ENCODE data around the gene HMGXB3. TPM values are rescaled to one million over a fixed set of nuclear protein-coding genes. Genes with fewer than 3 reads are reported as not detected.

Gene HMGXB3
- polyA plus RNA-seq (2013, experiment 1 of 4): 31.4 TPM
- 34.0 TPM for polyA plus RNA-seq (2013, experiment 2 of 4)
- 24.1 TPM for polyA plus RNA-seq (2013, experiment 3 of 4)
- 23.7 TPM for polyA plus RNA-seq (2013, experiment 4 of 4)

GRCh38 chr5:150000256-150000989 is at the start of gene HMGXB3, which contains the start of gene TIGD6:
TSS of gene HMGXB3 (plus strand) at chr5:150000739. CDS start at chr5:150004853, 4,114 bp downstream.
TSS of gene TIGD6 (minus strand) at chr5:150000654. CDS start at chr5:149996348, 4,306 bp downstream.
- WGBS, 2 experiments: 1% methylated on average over 72 of the region's 72 CpGs

GRCh38 chr5:149951138-149951749 is 49.3 kb upstream of the HMGXB3 start:
- H3K36me3 ChIP-seq (ENCODE audit: control insufficient read depth, insufficient read depth, low read length): no peaks in the 10 kb centered on the region
- H3K9me3 ChIP-seq (ENCODE audit: control insufficient read depth, low read length): no peaks in the 10 kb centered on the region
- WGBS, 2 experiments: 78 to 82% methylated on average over 6 of the region's 6 CpGs
- no peak overlapping the region for H3K4me3 ChIP-seq (ENCODE audit: insufficient read depth, low read depth, low read length)
- H3K4me1 ChIP-seq (ENCODE audit: control insufficient read depth, insufficient read depth, low read length): no peaks in the 10 kb centered on the region
- H3K27ac ChIP-seq (ENCODE audit: insufficient read depth, low read depth, low read length, poor library complexity, severe bottlenecking): no peak overlapping the region
- no peaks in the 10 kb centered on the region for H3K27me3 ChIP-seq (ENCODE audit: control insufficient read depth, insufficient read depth, low read length, poor library complexity, severe bottlenecking)

More at GRCh38 chr5:150000256-150000989, at the start of gene HMGXB3, which contains the start of gene TIGD6:
- peak within 1 kb of the TSS; percentile 69 for H3K27ac ChIP-seq (ENCODE audit: insufficient read depth, low read depth, low read length, poor library complexity, severe bottlenecking)
- H3K9me3 ChIP-seq (ENCODE audit: control insufficient read depth, low read length): no peaks in the 10 kb centered on the region
- H3K36me3 ChIP-seq (ENCODE audit: control insufficient read depth, insufficient read depth, low read length): peaks cover 6% of the 10 kb centered on the region
- H3K4me1 ChIP-seq (ENCODE audit: control insufficient read depth, insufficient read depth, low read length): peaks cover 8% of the 10 kb centered on the region
- H3K27me3 ChIP-seq (ENCODE audit: control insufficient read depth, insufficient read depth, low read length, poor library complexity, severe bottlenecking): no peaks in the 10 kb centered on the region
- H3K4me3 ChIP-seq (ENCODE audit: insufficient read depth, low read depth, low read length): peak within 1 kb of the TSS; percentile 98

- Histone ChIP-seq H3K4me3 (ENCODE audit: insufficient read depth, low read depth, low read length) (no peak overlapping the region), H3K4me1 (ENCODE audit: control insufficient read depth, insufficient read depth, low read length) (no peaks in the 10 kb centered on the region), H3K9me3 (ENCODE audit: control insufficient read depth, low read length) (no peaks in the 10 kb centered on the region), H3K27me3 (ENCODE audit: control insufficient read depth, insufficient read depth, low read length, poor library complexity, severe bottlenecking) (no peaks in the 10 kb centered on the region), H3K27ac (ENCODE audit: insufficient read depth, low read depth, low read length, poor library complexity, severe bottlenecking) (no peak overlapping the region), H3K36me3 (ENCODE audit: control insufficient read depth, insufficient read depth, low read length) (no peaks in the 10 kb centered on the region)
- WGBS, 2 experiments: 94 to 96% methylated on average over 9 of the region's 9 CpGs
These were observed 47.0 kb upstream of the HMGXB3 start for GRCh38 chr5:149953436-149954121.

- H3K9me3 ChIP-seq (ENCODE audit: control insufficient read depth, low read length): no peaks in the 10 kb centered on the region
- WGBS, 2 experiments: 88 to 89% methylated on average over 6 of the region's 6 CpGs
- no peak overlapping the region for H3K27ac ChIP-seq (ENCODE audit: insufficient read depth, low read depth, low read length, poor library complexity, severe bottlenecking)
- no peak overlapping the region for H3K4me3 ChIP-seq (ENCODE audit: insufficient read depth, low read depth, low read length)
- H3K27me3 ChIP-seq (ENCODE audit: control insufficient read depth, insufficient read depth, low read length, poor library complexity, severe bottlenecking): no peaks in the 10 kb centered on the region
- peaks cover under 1% of the 10 kb centered on the region for H3K4me1 ChIP-seq (ENCODE audit: control insufficient read depth, insufficient read depth, low read length)
- H3K36me3 ChIP-seq (ENCODE audit: control insufficient read depth, insufficient read depth, low read length): no peaks in the 10 kb centered on the region
These were observed 45.7 kb upstream of the HMGXB3 start for GRCh38 chr5:149954798-149955197.

- Histone ChIP-seq H3K4me1 (ENCODE audit: control insufficient read depth, insufficient read depth, low read length) (peaks cover 8% of the 10 kb centered on the region), H3K36me3 (ENCODE audit: control insufficient read depth, insufficient read depth, low read length) (no peaks in the 10 kb centered on the region), H3K9me3 (ENCODE audit: control insufficient read depth, low read length) (no peaks in the 10 kb centered on the region), H3K27ac (ENCODE audit: insufficient read depth, low read depth, low read length, poor library complexity, severe bottlenecking) (no peak overlapping the region), H3K27me3 (ENCODE audit: control insufficient read depth, insufficient read depth, low read length, poor library complexity, severe bottlenecking) (peaks cover 7% of the 10 kb centered on the region), H3K4me3 (ENCODE audit: insufficient read depth, low read depth, low read length) (no peak overlapping the region)
- WGBS, 2 experiments: 88 to 90% methylated on average over 5 of the region's 5 CpGs
These were observed 43.9 kb upstream of the HMGXB3 start for GRCh38 chr5:149956685-149957084.

GRCh38 chr5:149957855-149958254 is 42.7 kb upstream of the HMGXB3 start:
- Histone ChIP-seq H3K9me3 (ENCODE audit: control insufficient read depth, low read length) (no peaks in the 10 kb centered on the region), H3K4me3 (ENCODE audit: insufficient read depth, low read depth, low read length) (no peak overlapping the region), H3K4me1 (ENCODE audit: control insufficient read depth, insufficient read depth, low read length) (peaks cover 9% of the 10 kb centered on the region), H3K27ac (ENCODE audit: insufficient read depth, low read depth, low read length, poor library complexity, severe bottlenecking) (no peak overlapping the region), H3K27me3 (ENCODE audit: control insufficient read depth, insufficient read depth, low read length, poor library complexity, severe bottlenecking) (peaks cover 9% of the 10 kb centered on the region), H3K36me3 (ENCODE audit: control insufficient read depth, insufficient read depth, low read length) (no peaks in the 10 kb centered on the region)
- 91% methylated on average over 4 of the region's 4 CpGs for WGBS, 2 experiments

GRCh38 chr5:149959406-149960236 is 40.9 kb upstream of the HMGXB3 start:
- H3K27me3 ChIP-seq (ENCODE audit: control insufficient read depth, insufficient read depth, low read length, poor library complexity, severe bottlenecking): peaks cover 9% of the 10 kb centered on the region
- H3K4me3 ChIP-seq (ENCODE audit: insufficient read depth, low read depth, low read length): peak overlapping the region; percentile 71
- H3K36me3 ChIP-seq (ENCODE audit: control insufficient read depth, insufficient read depth, low read length): no peaks in the 10 kb centered on the region
- WGBS, 2 experiments: 45 to 49% methylated on average over 13 to 14 of the region's 14 CpGs
- peaks cover 9% of the 10 kb centered on the region for H3K4me1 ChIP-seq (ENCODE audit: control insufficient read depth, insufficient read depth, low read length)
- H3K27ac ChIP-seq (ENCODE audit: insufficient read depth, low read depth, low read length, poor library complexity, severe bottlenecking): peak overlapping the region; percentile 84
- H3K9me3 ChIP-seq (ENCODE audit: control insufficient read depth, low read length): no peaks in the 10 kb centered on the region

GRCh38 chr5:149960272-149961185 is 40.0 kb upstream of the HMGXB3 start, which contains the start of gene SLC26A2:
TSS of gene SLC26A2 (plus strand) at chr5:149960758. CDS start at chr5:149977653, 16,895 bp downstream.
- Histone ChIP-seq H3K27me3 (ENCODE audit: control insufficient read depth, insufficient read depth, low read length, poor library complexity, severe bottlenecking) (peaks cover 9% of the 10 kb centered on the region), H3K4me1 (ENCODE audit: control insufficient read depth, insufficient read depth, low read length) (peaks cover 9% of the 10 kb centered on the region), H3K36me3 (ENCODE audit: control insufficient read depth, insufficient read depth, low read length) (no peaks in the 10 kb centered on the region), H3K9me3 (ENCODE audit: control insufficient read depth, low read length) (no peaks in the 10 kb centered on the region), H3K4me3 (ENCODE audit: insufficient read depth, low read depth, low read length) (peak within 1 kb of the TSS; percentile 71), H3K27ac (ENCODE audit: insufficient read depth, low read depth, low read length, poor library complexity, severe bottlenecking) (peak within 1 kb of the TSS; percentile 84)
- 0% methylated on average over 84 of the region's 84 CpGs for WGBS, 2 experiments

Data from ectodermal cell (in vitro differentiated cells).